GM19467 (cell line): ENCODE results near the gene XIAP.
"Not testable (repeated sequence)": the region's sequence is repeated elsewhere in the genome, so short reads cannot be mapped to it uniquely, and the experiment has no call there.

Experiments used
- ATAC-seq: cut with Tn5 transposase; IDR thresholded peaks from one replicate; pipeline ENCODE4 v1.9.1; 2021; ENCODE audit warnings: mild to moderate bottlenecking, moderate library complexity; ENCODE audit not compliant: unreplicated experiment

The XIAP gene

GRCh38 chrX:123873956-123874355 is 14.1 kb downstream of the XIAP start:
- no peak for ATAC-seq

DNA sequence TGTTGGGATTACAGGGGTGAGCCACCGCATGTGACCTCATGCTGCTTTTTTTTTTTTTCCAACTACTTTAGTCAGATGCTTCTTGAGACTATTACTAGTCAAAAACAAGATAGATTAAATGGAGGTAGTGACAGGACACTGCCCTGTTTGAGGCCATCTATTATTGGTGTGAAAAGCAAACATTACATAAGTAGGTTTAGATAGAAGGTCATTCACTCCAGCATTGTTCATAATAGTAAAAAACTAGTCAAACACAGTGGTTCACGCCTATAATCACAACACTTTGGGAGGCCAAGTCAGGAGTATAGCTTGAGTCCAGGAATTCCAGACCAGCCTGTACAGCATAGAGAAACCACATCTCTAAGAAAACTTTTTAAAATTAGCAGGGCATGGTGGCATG is 16.3 kb downstream of the XIAP start:
- no peak for ATAC-seq

GRCh38 chrX:123876844-123877243 is 17.0 kb downstream of the XIAP start:
- ATAC-seq: no peak

- peak; percentile 76 for ATAC-seq
Measured at GRCh38 chrX:123878252-123878721, 18.4 kb downstream of the XIAP start.

- no peak for ATAC-seq
Measured at GRCh38 chrX:123881330-123881729, 21.5 kb downstream of the XIAP start.

DNA sequence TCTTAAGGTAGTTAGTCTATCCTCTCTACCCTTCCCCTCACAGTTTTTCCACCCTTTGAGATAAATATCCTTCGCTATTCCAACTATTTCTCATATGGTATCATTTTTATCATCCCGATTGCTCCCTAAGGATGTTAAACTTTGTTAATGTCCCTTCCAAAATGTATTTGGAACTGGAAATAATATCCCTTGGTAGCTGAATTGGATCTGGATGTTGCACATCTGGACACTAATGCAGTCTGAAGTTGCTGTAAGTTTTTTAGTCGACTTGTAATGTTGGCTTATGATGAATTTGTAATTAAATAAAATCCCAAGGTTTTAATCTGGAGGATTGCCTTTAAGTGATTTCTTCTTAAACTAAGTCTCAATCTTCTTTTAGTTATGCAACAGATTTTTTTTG is 22.5 kb downstream of the XIAP start:
- ATAC-seq: no peak

DNA sequence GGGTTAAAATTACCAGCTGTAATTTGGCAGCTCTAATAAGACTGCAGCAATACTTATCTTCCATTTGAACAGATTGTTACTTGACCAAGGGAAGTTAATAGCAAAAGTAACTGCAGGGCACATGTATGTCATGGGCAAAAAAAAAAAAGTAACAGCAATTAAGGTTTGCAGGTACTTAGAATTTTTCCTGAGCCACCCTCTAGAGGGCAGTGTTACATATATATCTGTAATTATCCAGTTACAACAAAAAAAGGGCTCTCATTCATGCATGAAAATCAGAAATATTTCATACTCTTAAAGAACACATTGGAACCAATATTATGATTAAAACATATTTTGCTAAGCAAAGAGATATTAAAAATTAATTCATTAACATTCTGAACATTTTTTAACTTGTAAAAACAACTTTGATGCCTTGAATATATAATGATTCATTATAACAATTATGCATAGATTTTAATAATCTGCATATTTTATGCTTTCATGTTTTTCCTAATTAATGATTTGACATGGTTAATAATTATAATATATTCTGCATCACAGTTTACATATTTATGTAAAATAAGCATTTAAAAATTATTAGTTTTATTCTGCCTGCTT is 25.1 kb downstream of the XIAP start:
- ATAC-seq: no peak

DNA sequence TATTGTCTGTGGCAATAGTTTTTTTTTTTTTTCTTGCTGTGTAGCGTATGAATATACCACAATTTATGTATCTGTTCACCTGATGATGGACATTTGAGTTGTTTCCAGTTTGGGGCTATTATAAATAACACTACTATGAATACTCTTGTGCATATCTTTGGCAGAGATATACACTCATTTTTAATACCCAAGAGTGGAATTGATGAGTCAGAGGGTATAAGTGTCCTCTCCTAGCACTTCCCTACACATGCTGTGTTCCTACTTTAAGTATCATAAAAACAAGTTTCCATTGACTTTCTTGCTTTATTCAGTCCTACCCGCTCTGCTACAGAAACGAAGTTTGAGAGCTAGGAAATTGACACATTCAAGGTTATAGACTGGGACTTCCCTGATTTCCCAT is 39.8 kb downstream of the XIAP start:
- ATAC-seq: no peak

GRCh38 chrX:123903261-123903660 is 43.4 kb downstream of the XIAP start:
- not testable (repeated sequence) for ATAC-seq

DNA sequence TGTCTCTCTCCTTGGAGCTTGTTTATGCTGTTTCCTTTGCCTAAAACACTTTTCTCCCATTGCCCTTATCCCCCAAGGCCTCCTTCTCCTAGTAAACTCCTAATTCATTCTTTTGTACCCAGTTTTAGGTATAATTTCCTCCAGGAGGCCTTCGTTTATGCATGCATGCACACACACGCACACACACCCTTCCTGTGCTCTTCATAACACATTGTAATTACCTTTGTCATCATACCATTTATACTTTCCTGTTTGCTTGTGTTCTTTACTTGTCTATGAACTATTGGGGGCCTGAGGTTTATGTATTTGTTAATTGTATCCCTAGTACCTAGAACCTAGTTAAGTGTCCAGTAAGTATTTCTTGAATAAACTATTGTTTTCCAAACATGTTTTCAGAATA is 45.5 kb downstream of the XIAP start:
- ATAC-seq: no peak

DNA sequence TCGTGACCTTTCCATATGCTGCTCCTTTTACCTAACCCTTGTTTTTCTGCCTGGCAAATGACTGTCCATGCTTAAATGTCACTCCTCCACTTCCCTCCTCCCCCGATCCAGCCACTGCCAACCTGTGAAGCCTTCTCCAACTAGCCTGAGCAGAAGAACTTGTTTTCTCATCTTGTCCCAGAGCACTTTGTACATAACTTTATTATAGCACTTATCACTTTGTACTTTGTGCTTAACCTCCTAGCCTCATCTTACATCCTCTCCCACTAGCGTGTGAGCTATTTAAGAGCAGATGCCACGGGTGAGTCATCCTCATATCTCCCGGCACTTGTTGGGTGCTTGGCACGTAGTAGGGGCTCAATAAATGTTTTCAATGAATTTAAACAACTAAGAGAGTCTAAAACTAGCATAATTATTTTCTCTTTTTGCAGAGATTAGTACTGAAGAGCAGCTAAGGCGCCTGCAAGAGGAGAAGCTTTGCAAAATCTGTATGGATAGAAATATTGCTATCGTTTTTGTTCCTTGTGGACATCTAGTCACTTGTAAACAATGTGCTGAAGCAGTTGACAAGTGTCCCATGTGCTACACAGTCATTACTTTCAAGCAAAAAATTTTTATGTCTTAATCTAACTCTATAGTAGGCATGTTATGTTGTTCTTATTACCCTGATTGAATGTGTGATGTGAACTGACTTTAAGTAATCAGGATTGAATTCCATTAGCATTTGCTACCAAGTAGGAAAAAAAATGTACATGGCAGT is 46.9 kb downstream of the XIAP start:
- no peak for ATAC-seq

GRCh38 chrX:123909523-123909922 is 49.7 kb downstream of the XIAP start:
- ATAC-seq: no peak

- ATAC-seq: no peak
Measured at GRCh38 chrX:123917069-123917468, 57.2 kb downstream of the XIAP start.

DNA sequence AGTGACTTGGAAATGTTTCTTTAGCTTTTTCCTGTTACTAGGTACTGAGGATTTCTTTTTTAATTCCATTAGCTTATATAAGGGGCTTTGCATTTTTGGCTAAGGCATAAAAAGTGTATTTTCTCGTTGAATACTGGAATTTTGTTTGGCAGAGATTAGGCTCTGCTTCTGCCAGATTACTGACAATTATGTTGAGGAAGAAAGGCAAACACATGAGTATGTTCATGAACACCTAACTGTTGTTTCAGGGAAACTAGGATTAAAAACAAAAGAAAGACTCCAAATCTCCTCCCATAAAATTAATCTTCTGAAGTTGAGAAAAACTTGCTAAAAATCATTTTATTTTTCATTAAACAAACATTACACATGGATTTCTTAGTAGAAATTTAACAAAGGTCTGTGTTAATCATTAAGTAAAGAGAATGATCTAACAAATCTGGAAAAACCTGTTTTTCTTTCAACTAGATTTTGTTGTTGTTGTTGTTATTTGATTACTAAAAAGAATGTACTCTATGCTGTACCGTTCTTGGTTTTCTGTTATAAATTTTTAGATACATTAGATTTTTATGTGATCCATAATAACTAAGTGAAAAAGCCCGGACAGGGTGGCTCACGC is 58.4 kb downstream of the XIAP start:
- no peak for ATAC-seq

GRCh38 chrX:123920105-123920785 is 60.4 kb downstream of the XIAP start:
- no peak for ATAC-seq

DNA sequence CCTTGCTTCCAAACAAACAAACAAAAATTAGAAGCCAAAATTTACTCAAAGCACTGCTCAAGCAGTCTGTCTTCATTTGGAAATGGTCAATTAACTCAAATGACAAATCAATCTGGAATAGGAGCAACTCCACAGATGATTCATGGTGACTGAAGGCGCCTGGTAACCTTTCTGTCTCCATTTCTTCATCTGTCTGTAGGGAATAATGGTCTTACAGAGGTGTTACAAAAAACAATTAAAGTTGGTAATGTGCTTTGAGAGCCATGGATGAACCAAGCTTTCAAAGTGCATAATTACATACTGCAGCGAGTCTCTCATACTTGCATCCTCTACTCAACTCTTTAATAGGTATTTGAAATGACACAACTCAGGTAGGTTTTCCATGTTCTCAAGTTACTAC is 63.4 kb downstream of the XIAP start:
- no peak for ATAC-seq

GRCh38 chrX:123924186-123924585 is 64.3 kb downstream of the XIAP start:
- no peak for ATAC-seq

GRCh38 chrX:123927845-123928244 is 68.0 kb downstream of the XIAP start:
- ATAC-seq: no peak

DNA sequence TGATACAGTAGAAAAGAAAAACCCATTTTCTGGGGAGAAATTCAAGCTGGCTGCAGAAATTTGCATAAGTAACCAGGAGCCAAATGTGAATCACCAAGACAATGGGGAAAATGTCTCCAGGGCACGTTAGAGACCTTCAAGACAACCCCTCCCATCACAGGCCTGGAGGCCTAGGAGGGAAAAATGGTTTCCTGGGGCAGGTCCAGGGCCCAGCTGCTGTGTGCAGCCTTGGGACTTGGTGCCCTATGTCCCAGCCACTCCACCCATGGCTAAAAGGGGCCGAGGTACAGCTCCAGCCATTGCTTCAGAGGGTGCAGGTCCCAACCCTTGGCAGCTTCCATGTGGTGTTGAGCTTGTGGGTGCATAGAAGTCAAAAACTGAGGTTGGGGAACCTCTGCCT is 72.2 kb downstream of the XIAP start:
- ATAC-seq: not testable (repeated sequence)

DNA sequence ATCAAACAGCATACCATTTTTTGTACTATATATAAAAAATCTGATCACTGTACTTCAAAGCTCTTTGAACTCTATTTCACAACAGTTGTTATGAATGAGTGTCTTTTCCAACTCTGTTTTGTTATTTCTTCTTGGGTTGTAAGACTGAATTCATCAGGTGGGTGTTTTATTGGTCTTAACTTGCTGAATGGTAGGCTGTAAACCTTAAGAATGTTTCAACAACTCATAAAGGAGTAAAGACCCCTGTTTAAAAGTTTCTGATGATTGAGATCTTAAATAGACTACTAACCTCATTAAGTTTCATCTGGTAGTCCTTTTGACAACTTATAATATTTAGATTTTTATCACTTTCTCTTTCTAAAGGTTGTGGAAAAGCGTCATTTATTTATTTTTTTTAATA is 83.2 kb downstream of the XIAP start:
- ATAC-seq: no peak

DNA sequence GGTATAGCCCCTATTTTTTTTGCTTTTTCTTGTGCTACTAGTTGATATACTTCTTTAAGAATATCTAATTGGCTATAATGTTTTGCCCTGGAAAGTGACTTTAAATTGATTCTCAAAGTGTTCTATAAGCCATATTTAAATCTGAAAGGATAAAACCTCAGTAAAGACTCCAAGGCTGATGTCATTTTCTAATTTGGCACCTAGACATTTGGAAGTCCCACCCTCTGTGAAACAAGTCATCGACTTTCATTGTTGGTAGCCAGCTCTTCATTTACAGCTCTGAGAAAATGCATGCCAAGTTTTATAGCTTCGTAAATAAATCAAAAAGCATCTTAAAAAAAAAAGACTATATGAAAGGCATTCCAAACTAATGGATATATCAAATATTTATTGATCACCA is 83.6 kb downstream of the XIAP start:
- no peak for ATAC-seq

- ATAC-seq: no peak
Measured at GRCh38 chrX:123949846-123950245, 90.0 kb downstream of the XIAP start.
